Neural crest cell (in vitro differentiated cells): ENCODE measurements around the gene EXD3. TPM values are rescaled to one million over a fixed set of nuclear protein-coding genes. Genes with fewer than 3 reads are reported as not detected.

Experiments
- DNase-seq: peaks from one replicate; pipeline ENCODE4 v3.0.0; 2021; ENCODE audit warnings: low read depth, mixed read lengths, low spot score
- H3K27ac Mint-ChIP-seq: one replicate; pipeline ENCODE4 v1.8.0; 2021; ENCODE audit warnings: mild to moderate bottlenecking, mixed read lengths; ENCODE audit not compliant: unreplicated experiment
- H3K27me3 Mint-ChIP-seq: 2 replicates; pipeline ENCODE4 v1.8.0; 2021; ENCODE audit warnings: low read depth, mild to moderate bottlenecking, mixed read lengths
- H3K36me3 Mint-ChIP-seq: 2 replicates; pipeline ENCODE4 v1.8.0; 2021; ENCODE audit warnings: low read depth, mild to moderate bottlenecking, mixed read lengths
- H3K4me1 Mint-ChIP-seq: 2 replicates; pipeline ENCODE4 v1.8.0; 2021; ENCODE audit warnings: mixed read lengths
- H3K4me3 Mint-ChIP-seq: one replicate; pipeline ENCODE4 v1.8.0; 2021; ENCODE audit warnings: mild to moderate bottlenecking, mixed read lengths
- H3K9me3 Mint-ChIP-seq: 2 replicates; pipeline ENCODE4 v1.8.0; 2021; ENCODE audit warnings: mixed read lengths
- CTCF ChIP-seq: fragments of 200-600 bp; sonication (generic); conservative IDR thresholded peaks from 2 replicates; pipeline ENCODE4 v1.5.0; 2021; ENCODE audit warnings: antibody characterized with exemption, mild to moderate bottlenecking
- total RNA-seq: library from RNA; stranded (reverse); gene quantifications from 2 replicates; pipeline ENCODE4 v1.2.1, GENCODE V29; 2021

EXD3 gene
- total RNA-seq, 1 donor from 2014 or later, result 15.1 TPM

GRCh38 chr9:137465720-137466388 is 42.9 kb upstream of the EXD3 start:
- TF ChIP-seq CTCF, result no peak
- Mint-ChIP-seq H3K9me3 (no peaks in the 10 kb centered on the region), H3K4me3 (no peak overlapping the region), H3K4me1 (no peaks in the 10 kb centered on the region), H3K27me3 (peaks cover 3% of the 10 kb centered on the region), H3K36me3 (no peaks in the 10 kb centered on the region), H3K27ac (peak overlapping the region; percentile 80)
- no peak for DNase-seq

GRCh38 chr9:137465000-137465719 is 42.2 kb upstream of the EXD3 start:
- H3K36me3 Mint-ChIP-seq, result no peaks in the 10 kb centered on the region
- H3K4me3 Mint-ChIP-seq, result no peak overlapping the region
- no peak for DNase-seq
- peaks cover 3% of the 10 kb centered on the region for H3K27me3 Mint-ChIP-seq
- H3K4me1 Mint-ChIP-seq, result no peaks in the 10 kb centered on the region
- no peaks in the 10 kb centered on the region for H3K9me3 Mint-ChIP-seq
- TF ChIP-seq CTCF, result no peak
- H3K27ac Mint-ChIP-seq, result no peak overlapping the region

- Mint-ChIP-seq H3K9me3 (no peaks in the 10 kb centered on the region), H3K27ac (no peak overlapping the region), H3K4me3 (no peak overlapping the region), H3K4me1 (no peaks in the 10 kb centered on the region), H3K36me3 (no peaks in the 10 kb centered on the region), H3K27me3 (peaks cover 3% of the 10 kb centered on the region)
- no peak for DNase-seq
- TF ChIP-seq CTCF, result no peak
Measured at GRCh38 chr9:137464291-137464999, 41.5 kb upstream of the EXD3 start.

- Mint-ChIP-seq H3K4me1 (no peaks in the 10 kb centered on the region), H3K4me3 (no peak overlapping the region), H3K36me3 (no peaks in the 10 kb centered on the region), H3K27ac (no peak overlapping the region), H3K27me3 (peaks cover 3% of the 10 kb centered on the region), H3K9me3 (no peaks in the 10 kb centered on the region)
- TF ChIP-seq CTCF, result no peak
- no peak for DNase-seq
Measured at GRCh38 chr9:137463931-137464290, 40.9 kb upstream of the EXD3 start.

- Mint-ChIP-seq H3K4me1 (no peaks in the 10 kb centered on the region), H3K27me3 (peaks cover 3% of the 10 kb centered on the region), H3K9me3 (no peaks in the 10 kb centered on the region), H3K27ac (no peak overlapping the region), H3K4me3 (peak overlapping the region; percentile 59), H3K36me3 (no peaks in the 10 kb centered on the region)
- no peak for DNase-seq
- TF ChIP-seq CTCF, result no peak
Measured at GRCh38 chr9:137462986-137463930, 40.3 kb upstream of the EXD3 start.
